SK-N-MC (cell line): ENCODE data around the gene SRP9.

Experiments
- EZH2 ChIP-seq: fragments of 200-600 bp; sonication (generic); IDR thresholded peaks from one replicate; pipeline ENCODE4 v1.6.1; 2017; ENCODE audit warnings: antibody characterized with exemption
- POLR2AphosphoS5 ChIP-seq: IDR thresholded peaks from 2 replicates; pipeline ENCODE4 v1.6.1; 2012; ENCODE audit warnings: mild to moderate bottlenecking, low read depth, low read length, borderline replicate concordance

DNA sequence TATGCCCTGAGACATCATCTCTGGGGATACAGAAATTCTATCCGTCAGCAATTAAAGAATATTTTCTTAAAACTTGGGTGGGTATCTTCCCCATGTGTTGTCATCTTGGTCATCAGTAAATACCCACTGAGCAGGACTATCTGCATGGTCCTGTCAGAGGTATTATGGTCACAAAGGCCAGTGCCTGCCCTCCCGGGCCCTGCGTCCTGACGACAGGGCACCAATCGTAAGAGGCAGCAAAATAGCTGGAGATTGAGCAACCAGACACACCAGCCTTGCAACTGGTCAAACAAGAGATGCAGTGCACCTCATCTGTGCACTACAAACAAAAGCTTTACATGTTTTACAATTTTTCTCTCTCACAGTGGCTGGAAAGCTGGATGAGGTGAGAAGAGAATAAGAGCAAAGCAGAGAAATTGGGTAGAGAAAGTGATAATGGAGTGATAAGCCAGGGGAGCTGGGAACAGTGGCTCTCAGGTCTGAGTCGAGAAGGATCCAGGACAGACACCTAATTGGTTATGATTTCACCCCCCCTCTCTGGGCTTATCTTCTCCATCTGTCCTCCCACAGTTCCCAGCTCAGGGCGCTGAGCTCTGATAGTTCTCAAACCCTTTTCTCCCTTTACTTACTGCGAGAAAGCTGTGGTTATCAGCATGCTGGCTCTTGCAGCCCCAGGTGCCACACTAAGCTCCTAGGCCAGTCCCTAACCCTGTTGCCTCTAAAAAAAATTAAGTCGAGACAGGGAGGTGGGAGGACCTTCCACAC lies 8.8 kb upstream of the SRP9 start:
- TF ChIP-seq EZH2 = no peak
- TF ChIP-seq POLR2AphosphoS5 = no peak
